Stimulated activated CD8-positive, alpha-beta memory T cell treated with anti-CD3 and anti-CD28 coated beads, Interleukin-15, amount 100 ng/mL, for 24 hours (primary cell): ENCODE data around the gene DOCK9.

Source experiments
- DNase-seq: peaks from one replicate; pipeline ENCODE4 v3.0.0-alpha.2; 2020; ENCODE audit warnings: low read depth

Gene DOCK9

DNA sequence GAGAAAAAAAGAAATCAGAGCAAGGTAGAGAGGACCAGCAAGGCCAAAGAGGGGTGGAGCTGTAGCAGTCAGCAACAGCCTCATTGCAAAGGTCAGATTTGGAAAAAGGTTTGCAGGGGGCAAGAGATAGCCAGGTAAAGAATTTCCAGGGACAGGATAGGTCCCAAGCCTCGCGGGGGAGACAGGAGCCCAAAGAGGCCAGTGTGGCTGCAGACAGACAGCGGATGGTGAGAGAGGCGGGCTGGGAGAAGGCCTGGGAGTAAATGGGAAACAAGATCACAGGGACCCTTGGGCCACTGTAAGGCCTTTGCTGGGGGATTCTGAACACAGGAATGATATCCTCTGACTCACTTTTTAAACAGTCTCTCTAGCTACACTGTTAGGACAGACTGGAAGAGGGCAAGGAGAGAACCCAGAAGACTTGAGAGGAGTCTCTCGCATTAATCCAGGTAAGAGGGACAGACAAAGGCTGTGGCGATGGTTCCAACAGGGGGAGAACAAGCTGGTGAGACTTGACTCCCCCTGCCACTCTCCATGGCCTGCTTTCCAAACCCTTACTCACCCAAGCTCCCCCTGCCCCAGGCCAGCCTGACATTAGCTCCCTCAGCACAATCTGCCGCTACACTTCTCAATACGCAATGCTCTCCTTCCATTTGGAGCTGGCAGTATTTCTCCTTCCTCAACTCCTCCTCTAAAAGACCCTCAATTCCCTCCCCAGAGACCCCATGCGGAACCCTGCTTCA lies 31.8 kb downstream of the DOCK9 start:
- no peak for DNase-seq

GRCh38 chr13:98944336-98944735 lies 33.5 kb downstream of the DOCK9 start:
- no peak for DNase-seq

- no peak for DNase-seq
Measured at GRCh38 chr13:98942997-98943396, 34.9 kb downstream of the DOCK9 start.

GRCh38 chr13:98942485-98942884 lies 35.4 kb downstream of the DOCK9 start:
- no peak for DNase-seq

DNA sequence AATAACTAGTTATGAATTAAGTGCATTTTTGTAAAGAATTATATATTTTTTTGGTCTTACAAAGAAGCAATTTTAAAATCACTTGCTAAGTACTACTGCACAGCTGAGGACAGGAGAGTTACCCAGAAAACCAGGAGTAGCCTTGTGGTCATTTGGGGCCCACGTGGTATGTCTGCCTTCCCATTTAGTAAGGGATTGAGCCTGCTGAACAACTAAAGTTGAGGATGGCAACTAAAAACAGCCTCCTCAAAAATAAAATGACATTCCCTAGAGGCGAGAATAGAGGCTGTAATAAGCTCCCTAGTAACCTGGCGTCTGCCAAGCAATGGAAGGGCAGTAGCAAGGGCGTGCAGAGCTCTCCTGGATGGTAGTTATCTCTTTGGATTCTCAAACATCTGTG lies 36.3 kb downstream of the DOCK9 start:
- no peak for DNase-seq

- no peak for DNase-seq
Measured at GRCh38 chr13:98941126-98941525, 36.7 kb downstream of the DOCK9 start.

- DNase-seq, result no peak
Measured at GRCh38 chr13:98940325-98941001, 37.4 kb downstream of the DOCK9 start.

GRCh38 chr13:98939660-98940191 lies 38.1 kb downstream of the DOCK9 start:
- no peak for DNase-seq

- DNase-seq, result no peak
Measured at GRCh38 chr13:98938801-98939200, 39.1 kb downstream of the DOCK9 start.

DNA sequence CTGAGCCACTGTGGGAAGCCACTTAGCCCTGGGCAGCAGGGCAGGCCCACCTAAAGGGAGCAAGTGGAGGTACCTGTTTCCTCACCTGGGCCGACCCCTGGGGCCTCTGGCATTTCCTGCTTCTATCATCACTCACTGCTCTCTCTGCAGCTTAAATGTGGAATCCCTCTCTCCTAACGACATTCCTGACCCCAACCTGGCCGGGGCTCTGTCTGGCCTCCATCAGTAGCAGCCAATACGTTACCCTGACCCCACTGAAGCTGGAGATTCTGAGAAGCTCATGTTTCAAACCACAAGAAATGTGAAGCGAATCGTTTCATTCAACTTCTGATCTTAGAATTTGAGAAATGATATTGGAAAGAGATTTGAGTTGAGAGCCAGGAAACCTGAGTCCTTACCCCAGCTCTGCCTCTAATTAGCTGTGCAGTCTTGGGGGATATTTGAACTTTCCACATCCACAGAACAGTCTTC lies 39.9 kb downstream of the DOCK9 start:
- no peak for DNase-seq

DNA sequence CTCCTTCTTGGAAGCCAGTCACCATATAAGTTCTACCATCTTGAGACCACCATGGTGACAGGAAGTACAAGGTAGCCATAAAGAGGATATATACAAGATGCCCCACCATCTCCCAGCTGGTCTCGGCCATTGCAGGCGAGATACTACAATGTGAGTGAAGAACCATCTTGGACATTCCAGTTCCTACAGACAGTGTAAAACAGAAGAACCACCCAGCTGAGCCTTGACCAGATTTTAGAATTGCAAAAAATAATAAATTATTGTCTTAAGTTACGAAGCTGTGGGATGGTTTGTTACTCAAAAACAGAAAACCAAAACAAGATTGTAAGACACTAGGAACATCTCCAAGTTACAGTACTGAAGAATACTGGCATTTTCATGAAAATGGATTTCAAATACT lies 43.6 kb downstream of the DOCK9 start:
- no peak for DNase-seq

DNA sequence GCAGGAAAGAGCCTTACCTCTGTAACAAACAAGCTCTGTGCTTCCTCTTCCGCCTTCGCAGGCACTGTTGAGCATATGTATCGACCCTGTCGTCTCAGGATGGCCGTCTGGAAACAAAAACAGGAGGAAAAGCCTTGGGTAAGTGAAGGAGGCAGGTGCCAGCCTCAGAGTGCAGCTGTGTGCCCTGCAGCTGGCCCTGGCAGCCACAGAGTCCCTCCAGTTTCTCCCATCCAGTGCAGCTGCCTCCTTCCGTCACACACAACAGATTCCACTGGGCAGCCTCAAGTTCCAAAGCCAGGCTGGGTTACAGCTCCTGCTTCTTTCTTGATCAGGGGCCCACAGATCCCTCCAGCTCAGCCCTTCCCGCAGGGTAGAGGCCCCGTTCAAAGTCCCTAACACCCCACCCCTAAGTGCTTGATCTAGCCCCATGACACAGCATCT lies 47.7 kb downstream of the DOCK9 start:
- DNase-seq, result no peak

GRCh38 chr13:98927951-98928927 lies 49.6 kb downstream of the DOCK9 start:
- DNase-seq, result no peak

DNA sequence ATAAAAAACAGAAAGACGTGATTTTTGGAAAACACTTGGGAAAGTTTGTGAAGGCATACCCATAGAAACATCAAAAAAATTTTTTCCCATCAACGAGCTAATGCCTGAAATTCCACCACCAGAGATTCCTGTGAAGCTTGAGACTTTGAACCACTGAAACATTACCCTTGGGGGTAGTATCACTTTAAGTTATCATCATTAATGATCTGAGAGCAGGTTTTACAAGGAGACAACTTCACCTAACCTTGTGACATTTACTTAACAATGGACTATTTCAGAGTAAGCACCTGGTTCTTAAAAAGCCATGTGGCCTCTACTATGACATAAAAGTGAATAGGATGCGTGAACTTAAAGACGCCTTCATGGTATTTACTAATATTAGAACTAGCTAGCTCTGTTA lies 51.9 kb downstream of the DOCK9 start:
- DNase-seq, result no peak

DNA sequence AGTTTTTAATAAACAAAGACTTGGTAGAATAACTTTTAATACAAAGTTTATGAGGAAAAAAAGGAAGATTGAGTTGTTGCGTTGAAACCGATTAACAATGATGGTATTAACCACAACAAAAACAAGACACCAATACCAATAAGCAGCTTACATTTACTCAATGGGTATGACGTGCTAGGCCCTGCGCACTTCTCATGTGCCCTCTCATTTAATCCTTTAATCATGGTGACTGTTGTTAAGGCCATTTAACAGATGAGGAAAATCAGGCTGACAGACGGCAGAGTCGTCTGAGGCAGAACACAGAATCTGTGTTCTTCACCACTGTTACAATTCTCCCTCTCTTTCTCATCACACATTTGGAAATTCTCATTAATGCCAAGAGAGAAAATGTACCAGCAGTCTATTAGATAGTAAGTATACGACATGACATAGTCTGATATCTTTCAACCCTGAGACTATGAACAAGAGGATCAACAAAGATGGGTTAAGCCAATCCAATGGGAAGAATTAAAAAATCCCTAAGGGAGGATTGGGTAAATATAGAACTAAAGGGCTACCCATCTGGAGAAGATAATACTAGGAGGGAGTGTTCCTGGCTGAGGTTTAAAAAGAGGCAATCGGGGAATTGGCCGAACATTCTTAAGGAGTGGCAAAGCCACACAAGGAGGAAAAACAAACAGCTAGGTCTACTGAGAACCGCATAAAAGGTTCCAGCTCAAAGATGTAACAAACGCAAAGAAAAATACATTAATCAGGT lies 54.0 kb downstream of the DOCK9 start:
- DNase-seq, result no peak

- DNase-seq, result no peak
Measured at GRCh38 chr13:98922306-98922705, 55.6 kb downstream of the DOCK9 start.

GRCh38 chr13:98921786-98922185 lies 56.1 kb downstream of the DOCK9 start:
- no peak for DNase-seq

DNA sequence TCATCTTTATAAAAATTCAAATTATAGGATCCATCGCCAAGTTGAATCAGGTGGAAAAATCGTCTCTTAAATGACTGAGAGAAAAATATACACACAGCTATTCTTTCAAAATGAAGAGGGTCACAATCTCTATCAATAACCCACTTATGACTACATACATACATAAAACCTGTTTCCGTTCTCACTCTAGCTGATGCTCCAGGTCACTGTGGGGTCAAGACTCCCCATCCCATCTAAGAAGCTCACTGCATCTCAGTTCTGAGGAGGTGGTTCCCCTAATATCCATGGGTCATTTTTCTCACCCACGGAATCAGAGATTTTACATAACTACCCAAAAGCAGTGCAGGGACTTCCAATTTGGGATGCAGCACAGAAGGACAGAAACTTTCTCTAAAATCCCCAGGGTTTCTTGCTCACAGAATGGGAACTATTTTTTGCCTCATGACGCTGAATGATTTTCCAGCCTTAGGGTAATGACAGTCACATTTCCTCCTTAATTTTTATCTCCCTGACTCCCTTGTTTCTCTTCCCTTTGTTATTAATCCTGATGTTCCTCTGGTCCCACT lies 56.8 kb downstream of the DOCK9 start:
- no peak for DNase-seq

DNA sequence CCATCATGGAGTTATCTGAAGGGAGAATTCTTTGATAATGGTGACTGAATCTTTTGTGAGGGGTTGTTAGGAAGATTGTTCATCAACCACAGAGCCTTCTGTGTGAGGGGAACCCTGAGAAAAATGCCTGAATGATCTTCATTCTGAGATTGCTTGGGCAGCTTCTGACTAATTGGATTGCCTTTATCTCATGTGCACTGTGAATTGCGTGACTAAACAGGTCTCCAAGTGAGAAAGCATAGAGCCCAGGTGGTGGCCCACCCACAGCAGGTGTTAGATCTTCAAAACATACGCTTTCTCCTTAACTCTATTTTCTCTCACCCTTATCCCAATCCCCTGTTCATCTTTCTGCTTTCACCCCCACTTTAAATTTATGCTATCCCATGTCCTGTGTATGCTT lies 58.3 kb downstream of the DOCK9 start:
- DNase-seq, result no peak

GRCh38 chr13:98918771-98919170 lies 59.1 kb downstream of the DOCK9 start:
- DNase-seq, result no peak

DNA sequence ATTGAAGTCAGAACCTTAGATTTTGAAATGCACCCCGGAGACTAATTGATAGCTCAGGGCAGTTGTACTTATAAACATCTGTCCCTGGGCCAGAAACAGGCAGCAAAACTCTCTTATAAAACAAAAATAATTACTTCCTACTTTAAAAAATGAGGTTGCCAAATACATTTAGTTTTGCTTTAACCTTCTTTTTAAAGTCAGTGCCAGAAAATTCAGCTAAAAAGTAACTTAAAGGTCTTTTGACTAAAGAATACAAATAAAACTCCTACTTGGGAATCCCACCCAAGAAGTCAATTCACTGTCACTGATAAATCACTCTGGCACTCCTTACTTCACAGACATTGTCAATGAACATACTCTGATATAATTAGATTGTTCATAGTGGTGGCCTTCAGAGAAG lies 60.7 kb downstream of the DOCK9 start:
- DNase-seq, result no peak
